HG03045 (cell line): Measurements from ENCODE around the gene ARF3.
A peak's percentile ranks its signal among the peaks of the same experiment; 100 is the strongest.

ENCODE experiments used
- ATAC-seq: cut with Tn5 transposase; IDR thresholded peaks from one replicate; pipeline ENCODE4 v1.9.1; 2021; ENCODE audit warnings: mild to moderate bottlenecking, moderate library complexity; ENCODE audit not compliant: unreplicated experiment

Gene ARF3

DNA sequence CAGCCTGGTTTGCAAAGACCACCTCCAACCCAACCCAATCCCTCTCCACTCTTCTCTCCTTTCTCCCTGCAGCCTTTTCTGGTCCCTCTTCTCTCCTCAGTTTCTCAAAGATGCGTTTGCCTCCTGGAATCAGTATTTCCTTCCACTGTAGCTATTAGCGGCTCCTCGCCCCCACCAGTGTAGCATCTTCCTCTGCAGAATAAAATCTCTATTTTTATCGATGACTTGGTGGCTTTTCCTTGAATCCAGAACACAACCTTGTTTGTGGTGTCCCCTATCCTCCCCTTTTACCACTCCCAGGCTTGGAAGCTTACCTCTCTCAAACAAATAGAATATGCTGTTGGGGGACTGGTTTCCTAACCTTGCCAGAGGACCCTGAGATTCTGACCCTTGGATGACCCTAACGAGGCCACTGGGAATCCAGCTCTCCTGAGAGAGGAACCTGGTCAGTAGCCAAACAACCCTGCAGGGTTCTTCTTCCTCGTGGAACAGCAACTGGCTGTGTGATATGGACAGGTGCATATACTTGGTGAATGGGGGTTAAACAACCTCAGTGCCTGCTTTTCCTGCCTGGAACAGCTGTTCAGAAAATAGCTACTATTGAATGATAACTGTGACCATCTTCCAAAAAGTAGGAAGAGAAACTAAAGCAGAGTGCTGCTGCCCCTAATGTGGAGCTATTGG lies 25.3 kb upstream of the ARF3 start:
- no peak for ATAC-seq

DNA sequence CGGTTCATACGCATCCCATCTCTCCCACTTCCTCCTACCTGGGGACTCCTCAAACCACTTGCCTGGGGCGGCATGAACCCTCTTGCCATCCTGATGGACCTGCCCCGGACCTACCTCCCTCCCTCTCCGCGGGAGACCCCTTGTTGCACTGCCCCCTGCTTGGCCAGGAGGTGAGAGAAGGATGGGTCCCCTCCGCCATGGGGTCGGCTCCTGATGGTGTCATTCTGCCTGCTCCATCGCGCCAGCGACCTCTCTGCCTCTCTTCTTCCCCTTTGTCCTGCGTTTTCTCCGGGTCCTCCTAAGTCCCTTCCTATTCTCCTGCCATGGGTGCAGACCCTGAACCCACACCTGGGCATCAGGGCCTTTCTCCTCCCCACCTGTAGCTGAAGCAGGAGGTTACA lies 24.5 kb upstream of the ARF3 start:
- ATAC-seq, result no peak

DNA sequence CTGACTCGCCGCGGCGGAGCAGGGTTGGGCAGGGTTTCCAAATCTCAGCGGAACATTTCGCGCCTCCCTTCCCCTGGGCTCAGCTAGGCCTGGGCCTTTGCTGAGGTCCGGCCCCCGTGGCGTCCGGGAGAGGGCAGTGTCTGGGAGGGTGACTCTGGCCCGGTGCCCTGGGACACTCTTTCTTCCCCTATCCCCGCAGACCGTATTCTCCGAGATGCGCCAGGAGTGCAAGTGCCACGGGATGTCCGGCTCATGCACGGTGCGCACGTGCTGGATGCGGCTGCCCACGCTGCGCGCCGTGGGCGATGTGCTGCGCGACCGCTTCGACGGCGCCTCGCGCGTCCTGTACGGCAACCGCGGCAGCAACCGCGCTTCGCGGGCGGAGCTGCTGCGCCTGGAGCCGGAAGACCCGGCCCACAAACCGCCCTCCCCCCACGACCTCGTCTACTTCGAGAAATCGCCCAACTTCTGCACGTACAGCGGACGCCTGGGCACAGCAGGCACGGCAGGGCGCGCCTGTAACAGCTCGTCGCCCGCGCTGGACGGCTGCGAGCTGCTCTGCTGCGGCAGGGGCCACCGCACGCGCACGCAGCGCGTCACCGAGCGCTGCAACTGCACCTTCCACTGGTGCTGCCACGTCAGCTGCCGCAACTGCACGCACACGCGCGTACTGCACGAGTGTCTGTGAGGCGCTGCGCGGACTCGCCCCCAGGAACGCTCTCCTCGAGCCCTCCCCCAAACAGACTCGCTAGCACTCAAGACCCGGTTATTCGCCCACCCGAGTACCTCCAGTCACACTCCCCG lies 23.9 kb upstream of the ARF3 start:
- ATAC-seq, result no peak

DNA sequence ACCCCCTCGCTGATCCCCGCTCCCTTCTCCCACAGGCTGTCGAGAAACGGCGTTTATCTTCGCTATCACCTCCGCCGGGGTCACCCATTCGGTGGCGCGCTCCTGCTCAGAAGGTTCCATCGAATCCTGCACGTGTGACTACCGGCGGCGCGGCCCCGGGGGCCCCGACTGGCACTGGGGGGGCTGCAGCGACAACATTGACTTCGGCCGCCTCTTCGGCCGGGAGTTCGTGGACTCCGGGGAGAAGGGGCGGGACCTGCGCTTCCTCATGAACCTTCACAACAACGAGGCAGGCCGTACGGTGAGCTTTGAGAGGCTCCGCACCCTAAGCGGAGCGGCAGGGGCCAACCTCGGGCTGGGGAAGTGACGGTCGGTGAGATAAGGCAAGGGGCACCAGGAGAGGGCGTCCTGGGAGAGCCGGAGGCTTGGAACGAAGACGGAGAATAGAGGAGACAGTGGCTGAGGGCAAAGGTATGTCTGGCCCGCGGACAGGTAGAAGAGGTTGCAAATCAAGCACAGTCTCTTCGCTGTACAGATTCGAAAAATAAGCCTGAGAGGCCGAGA lies 23.2 kb upstream of the ARF3 start:
- ATAC-seq, result no peak

DNA sequence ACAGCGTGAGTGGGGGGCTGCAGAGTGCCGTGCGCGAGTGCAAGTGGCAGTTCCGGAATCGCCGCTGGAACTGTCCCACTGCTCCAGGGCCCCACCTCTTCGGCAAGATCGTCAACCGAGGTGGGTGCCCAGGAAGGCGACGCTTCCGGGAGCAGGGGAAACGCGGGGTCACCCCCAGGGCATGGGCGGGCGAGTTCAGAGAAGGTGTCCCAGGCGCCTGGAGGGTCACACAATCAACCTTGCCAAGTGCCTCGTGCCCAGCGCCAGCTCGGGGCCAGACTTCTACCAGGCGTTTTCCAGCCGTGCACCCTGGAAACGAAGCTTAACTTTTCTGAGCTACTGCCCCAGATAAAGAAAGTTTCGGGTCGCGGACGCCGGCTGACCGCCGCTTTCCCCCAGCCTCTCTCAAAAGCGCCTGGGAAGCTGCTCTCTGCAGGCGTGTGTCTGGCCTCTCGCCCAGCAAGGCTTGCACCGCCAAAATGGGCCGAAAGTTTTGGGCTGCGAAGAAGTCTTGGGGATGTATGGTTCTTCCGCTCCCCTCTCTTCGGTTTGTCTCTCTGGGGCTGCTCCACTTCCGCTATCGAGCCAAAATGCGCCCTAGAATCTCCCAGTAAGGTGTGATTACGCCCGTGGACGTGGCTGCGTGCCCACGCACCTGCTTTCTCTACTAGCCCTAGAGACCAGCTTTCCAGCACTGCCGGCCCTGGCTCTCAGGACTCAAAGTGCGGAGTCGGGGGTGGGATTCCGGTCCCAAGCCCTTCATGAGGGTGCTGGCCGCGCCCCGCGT lies 22.5 kb upstream of the ARF3 start:
- no peak for ATAC-seq

DNA sequence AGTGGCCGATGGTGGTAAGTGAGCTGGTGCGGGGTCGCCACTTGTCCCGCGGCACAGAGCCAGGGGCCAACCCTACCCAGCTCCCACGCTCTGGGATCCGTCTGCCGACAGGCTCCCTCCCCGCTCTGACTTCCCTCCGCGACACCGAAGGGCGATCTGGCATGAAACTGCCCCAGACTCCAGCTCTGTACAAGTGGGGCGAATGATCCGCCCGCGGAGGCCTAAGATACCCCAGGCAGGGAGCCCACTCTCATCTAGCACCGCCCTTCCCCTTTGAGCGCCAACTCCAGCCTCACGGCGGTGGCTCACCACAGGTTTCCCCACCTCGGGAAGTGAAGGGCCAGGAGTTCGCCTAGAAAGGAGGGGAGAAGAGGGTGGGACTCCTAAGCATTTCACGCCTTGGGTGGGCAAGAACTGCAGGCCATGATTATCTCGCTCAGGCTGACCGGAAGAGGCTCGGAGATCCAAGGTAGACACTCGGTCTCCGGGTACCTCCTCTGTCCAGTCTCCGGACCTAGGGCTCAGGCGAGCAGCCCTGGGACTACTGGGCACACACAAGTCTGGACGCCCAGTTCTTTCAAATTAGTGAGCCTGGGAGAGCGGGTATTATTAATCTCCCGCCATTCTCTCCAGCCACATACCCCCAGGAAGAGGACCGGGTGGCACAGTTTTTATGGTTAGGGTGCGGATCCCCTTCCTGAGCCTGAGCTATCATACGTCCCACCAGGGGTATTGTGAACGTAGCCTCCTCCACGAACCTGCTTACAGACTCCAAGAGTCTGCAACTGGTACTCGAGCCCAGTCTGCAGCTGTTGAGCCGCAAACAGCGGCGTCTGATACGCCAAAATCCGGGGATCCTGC lies 21.7 kb upstream of the ARF3 start:
- ATAC-seq, result no peak

DNA sequence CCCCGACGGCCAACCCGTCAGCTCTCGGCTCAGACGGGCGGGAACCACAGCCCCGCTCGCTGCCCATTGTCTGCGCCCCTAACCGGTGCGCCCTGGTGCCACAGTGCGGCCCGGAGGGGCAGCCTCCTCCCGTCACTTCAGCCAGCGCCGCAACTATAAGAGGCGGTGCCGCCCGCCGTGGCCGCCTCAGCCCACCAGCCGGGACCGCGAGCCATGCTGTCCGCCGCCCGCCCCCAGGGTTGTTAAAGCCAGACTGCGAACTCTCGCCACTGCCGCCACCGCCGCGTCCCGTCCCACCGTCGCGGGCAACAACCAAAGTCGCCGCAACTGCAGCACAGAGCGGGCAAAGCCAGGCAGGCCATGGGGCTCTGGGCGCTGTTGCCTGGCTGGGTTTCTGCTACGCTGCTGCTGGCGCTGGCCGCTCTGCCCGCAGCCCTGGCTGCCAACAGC lies 21.0 kb upstream of the ARF3 start, which contains the start of gene WNT1:
TSS of gene WNT1 (plus strand) at position 32 of the 450 bp plus-strand sequence. CDS start at position 361, 329 bp downstream.
- no peak for ATAC-seq

DNA sequence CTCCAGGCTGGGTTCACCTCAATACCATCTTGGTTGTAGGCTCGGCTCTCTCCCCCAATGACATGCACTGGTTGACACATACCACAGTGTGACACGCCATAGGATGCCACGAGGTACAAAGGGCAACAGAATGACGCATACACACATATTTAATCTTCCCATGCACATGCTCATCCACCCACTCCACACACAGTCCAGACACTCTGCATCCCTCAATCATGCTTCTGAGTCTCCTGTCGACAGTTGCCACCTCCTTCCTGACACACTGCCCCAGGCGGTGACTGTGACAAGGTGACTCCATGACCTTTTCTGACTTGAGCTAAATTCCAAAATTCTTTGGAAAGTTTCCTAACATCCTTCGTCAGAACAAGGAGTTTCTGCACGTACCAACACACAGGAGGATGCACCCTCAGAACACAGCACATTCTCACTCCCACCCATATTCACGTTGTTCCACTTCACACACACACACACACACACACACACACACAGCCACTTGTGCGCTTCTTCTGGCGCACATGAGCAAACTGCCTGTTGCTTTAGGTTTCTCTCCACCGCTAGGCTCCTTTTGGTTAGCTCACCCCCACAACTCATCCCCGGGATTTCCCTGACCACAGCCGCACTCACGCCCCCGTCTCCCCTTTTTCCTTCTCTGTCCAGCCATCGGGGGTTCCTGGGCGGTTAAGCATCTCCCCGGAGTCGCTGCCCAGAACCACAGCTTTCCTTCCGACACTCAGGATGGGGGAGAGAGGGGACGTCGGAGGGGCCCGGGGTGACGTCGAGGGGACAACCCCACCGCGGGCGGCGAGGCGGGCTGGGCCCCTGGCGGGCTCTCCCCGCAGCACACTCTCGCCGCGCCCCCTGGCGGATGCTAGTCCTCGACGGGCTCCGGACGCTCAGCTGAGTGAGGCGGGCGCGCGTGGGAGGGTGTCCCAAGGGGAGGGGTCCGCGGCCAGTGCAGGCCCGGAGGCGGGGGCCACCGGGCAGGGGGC lies 20.3 kb upstream of the ARF3 start:
- peak; percentile 64 for ATAC-seq

DNA sequence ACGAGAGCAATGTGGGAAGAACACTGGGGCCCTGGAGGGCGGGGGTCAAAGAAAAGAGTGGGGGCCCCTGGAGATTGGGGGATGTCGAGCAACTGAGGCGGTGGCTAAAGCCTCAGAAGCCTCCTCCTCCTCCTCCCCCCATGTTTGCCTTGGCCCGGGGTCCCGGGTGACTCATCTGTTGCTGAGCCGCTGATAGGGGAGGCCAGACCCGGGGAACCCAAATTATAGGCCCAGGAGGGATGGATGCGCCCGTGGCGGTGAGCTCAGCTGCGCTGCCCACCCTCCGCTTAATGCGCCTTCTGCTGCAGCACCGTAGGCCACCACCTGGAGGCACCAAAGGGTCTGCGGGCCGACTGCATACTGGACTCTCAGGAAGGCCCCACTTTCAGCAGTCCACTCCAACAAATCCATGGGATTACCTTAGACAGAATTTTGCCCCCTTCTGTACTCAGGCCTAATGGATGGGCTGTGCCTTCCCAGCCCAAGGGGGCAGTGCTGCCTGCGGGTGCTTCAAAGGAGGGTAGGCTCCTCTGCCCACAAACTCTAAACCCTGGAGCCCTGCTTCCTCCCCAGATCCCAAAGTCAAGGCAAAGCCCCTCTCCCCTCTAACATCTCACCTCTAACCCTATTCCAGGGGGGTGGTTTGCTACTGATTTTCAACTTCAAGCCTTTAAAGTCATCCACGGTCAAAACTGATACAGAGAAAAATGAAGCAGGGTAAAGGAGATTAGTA lies 16.8 kb upstream of the ARF3 start:
- ATAC-seq, result no peak

DNA sequence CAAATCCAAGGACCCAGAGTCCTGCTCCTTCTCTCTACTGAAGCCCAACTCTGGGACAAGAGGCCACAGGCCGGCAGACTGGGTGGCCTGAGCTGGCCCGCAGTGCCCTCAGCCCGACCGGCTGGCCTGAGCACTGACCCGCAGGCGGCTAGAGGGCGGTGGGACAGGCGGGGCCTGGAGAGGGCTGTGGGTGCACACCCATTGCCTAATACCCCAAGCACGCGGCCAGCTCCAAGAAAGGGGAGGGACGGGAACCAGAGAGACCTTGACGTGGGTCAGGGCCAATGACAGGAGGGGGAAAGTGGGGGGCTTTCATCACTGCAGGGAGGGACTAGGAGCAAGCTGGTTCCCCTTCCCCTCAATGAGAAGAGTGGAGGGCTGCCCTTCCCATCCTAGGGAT lies 16.2 kb upstream of the ARF3 start:
- ATAC-seq, result no peak

DNA sequence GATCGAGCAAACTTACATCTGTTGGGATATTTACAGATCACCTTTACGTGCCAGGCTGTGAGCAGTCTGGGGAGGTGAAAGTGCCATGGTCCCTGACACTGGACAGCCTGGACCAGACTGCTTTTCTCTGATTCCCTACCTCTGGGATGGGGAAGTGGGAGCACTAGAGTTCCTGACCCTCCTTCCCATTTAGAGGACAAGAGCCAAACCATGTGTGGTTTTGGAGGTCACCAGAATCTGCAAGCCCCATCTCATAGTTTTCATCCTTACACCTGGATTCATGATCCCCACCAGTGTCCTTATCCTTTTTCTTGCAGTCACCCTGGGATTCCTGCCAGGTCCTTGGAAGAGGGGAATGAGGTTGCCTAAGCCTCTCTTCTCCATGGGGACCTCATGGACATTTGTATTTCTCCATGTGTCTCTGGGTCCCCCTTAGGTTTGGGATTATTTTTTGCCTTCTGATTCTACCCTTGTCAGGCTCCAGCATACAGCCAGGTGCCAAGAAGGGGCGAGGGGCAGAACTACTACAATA lies 15.7 kb upstream of the ARF3 start:
- ATAC-seq, result no peak

DNA sequence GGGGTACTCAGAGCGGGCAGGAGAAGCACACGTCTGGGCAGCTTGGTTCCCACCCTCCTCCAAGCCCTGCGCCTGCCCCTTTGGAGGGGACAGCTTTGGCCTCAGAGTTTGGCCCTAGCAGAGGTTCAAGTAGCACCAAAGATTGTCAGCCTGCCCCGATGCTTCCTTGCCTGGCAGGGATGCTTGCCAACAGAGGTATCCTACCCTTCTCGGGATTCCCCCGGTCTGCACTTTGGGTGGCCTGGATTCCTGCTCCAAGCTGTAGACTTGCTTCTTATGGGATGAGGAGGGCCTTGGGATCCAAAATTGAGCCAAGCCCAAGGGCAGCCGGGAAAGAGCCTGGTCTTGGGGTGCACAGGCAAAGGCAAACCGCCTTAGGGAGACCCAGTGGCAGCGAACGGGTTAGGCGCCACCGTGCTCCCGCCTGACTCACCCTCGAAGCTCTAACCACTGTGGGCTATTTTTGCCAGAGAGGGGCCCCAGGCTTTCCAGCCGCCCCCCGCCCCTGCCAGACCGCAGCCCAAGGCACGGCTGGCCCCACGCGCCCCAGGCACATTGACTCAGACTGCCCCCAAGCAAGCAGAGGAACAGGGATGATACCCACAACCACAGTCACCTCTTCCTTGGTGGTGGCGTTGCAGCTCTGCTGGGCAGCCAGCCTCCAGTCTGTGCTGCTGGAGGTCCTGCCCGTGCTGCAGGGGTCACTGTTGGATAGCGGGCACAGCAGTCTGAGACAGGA lies 15.1 kb upstream of the ARF3 start:
- no peak for ATAC-seq

DNA sequence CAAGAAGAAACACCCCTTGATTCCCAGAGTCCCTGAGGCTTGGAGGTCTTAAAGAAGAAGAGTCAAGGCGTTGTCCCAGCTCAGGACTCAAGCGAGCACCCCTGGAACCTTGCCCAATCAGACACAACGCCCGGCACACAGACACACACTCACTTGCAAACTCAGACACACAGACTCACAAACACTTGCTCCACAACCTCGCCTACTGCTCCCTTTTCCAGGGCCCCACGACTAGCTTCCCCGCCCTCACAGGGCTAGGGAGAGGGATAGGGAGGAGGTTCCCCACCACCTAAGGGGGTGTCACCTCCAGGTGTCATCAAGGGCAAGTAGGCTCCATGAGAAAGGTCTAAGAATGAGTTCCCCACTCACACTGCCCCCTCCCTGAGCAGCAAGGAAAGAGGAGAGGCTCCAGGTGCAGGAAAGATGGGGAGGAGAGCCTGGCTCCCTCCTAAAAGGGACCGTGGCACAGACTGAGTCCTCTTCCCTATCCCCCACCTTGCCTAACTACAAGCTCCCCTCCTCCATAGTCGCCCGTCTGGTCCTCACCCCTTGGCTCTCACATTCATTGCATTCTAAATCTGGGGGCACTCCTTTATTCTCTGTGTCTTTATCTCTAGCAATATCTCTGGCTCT lies 13.5 kb upstream of the ARF3 start:
- no peak for ATAC-seq

DNA sequence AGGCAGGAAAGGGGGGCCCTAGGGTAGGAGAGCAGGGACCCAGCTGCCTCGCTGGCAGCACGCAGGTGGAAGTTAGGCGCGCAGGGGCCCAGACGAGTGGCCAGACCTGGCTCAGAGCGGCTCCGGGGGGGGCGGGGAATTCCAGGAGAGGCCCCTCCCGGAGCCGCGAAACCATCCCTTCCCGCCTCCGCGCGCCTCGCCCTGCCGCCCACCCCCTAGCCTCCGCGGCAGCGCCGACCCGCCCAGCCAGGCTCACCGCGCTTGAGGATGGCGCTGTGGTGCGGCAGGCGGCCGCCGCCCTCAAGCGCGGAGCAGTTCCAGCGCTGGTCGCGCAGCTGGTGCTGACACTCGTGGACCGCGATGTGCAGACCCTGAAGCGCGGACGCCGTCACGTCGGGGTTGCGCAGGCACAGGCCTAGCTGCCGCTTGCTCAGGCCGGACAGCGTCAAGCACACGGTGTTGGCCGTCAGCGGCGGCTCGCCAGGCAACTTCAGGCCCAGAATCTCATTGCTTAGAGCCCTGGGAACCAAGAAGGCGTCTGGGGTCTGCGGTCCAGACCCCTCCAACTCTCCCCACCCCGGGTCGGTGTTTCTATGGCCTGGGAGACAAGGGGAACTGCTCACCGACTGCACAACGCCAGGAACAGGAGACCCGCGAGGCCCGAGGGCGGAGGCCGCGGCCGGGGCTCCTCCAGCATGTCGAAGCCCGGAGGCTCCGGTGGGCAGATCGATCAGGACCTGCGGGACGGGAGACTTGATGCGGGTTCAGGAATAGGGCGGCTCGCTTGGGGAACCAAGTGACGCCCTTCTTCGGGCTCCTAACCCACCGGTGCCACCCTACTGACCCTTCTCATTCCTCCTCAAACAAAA lies 12.8 kb upstream of the ARF3 start:
- no peak for ATAC-seq

DNA sequence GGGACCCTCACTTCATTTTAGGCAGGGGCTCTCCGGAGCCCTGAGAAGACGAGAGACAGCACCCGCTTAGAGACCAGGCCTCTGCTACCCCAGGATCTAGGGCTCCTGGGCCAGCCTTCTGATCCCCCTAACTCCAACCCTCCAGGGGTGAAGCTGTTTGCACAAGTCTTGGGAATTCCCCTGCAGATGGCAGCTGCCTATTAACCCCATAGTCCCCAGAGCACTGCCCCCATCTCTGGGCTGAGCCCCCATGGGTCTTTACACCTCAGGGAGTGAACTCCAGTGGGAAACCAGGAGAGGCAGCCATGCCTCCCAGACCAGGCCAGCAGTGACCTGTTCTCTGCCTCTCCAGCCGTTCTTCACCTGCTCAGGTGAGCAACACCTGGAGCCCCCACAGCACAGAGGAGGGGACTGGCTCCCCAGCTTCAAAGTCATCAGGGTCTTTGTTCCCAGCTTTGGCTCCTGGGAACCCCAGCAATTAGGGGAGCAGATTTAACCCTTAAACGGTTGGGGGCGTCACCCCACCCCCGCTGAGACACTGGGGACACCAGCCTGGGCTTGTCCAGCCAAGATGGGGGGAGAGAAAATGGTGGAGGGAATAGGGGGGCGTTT lies 12.0 kb upstream of the ARF3 start:
- no peak for ATAC-seq

DNA sequence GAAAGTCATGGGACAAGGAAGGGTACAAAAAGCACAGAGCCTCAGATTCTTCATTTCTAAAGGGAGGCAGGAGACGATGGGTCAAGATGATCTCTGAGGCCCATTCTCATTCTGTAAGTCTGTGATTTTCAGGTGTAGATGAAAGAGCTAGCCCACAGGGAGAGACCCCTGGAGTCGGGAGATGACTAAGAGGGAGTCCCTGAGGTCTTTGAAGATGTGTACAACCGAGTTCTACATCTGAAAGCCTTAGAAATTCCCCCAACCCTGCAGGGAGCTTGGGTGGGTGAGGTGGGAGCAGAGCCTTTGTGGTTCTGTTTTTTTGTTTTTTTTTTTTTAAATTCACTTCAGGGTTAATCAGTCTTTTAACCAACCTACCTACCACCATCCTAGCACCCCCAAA lies 11.2 kb upstream of the ARF3 start:
- no peak for ATAC-seq
